Lung (tissue), 12 donors: ENCODE data around the gene TENM3. TPM values are rescaled to one million over a fixed set of nuclear protein-coding genes. Genes with fewer than 3 reads are reported as not detected.

Experiments
- ATAC-seq: fragments of 200-7000 bp; cut with Tn5 transposase; one replicate; pipeline ENCODE4 v1.9.1; 2020; ENCODE audit warnings: moderate number of reproducible peaks; ENCODE audit not compliant: insufficient read depth, low FRiP score
- DNase-seq, 3 donors: peaks; one replicate each; pipeline ENCODE4 v3.0.0-alpha.2; 2013 to 2017
- H3K27ac ChIP-seq, 2 donors: one replicate each; pipeline ENCODE4 v1.5.1; 2013; ENCODE audit warnings: mild to moderate bottlenecking in 2 of 2, moderate library complexity in 2 of 2, control low read depth in 1 of 2, inconsistent platforms in 1 of 2, low read depth in 1 of 2, low read length in 1 of 2
- H3K27me3 ChIP-seq, 3 donors: one replicate each; pipeline ENCODE4 v1.5.1; 2013; ENCODE audit warnings: low read length in 2 of 3; ENCODE audit not compliant: control insufficient read depth in 3 of 3, insufficient read depth in 3 of 3
- H3K36me3 ChIP-seq, 4 donors: one replicate each; pipeline ENCODE4 v1.5.1; 2013; ENCODE audit warnings: low read length in 4 of 4, mild to moderate bottlenecking in 1 of 4, moderate library complexity in 1 of 4; ENCODE audit not compliant: control insufficient read depth in 4 of 4, insufficient read depth in 4 of 4
- H3K4me1 ChIP-seq, 5 donors: one replicate each; pipeline ENCODE4 v1.5.1; 2013; ENCODE audit warnings: low read length in 5 of 5, mild to moderate bottlenecking in 2 of 5, moderate library complexity in 1 of 5; ENCODE audit not compliant: control insufficient read depth in 5 of 5, insufficient read depth in 5 of 5
- H3K4me3 ChIP-seq: one replicate; pipeline ENCODE4 v1.5.1; 2013; ENCODE audit warnings: mild to moderate bottlenecking, control low read depth, moderate library complexity
- H3K9ac ChIP-seq, 2 donors: one replicate each; pipeline ENCODE4 v1.5.1; 2013; ENCODE audit warnings: low read length in 2 of 2, control low read depth in 1 of 2; ENCODE audit not compliant: insufficient read depth in 1 of 2
- H3K9me3 ChIP-seq, 4 donors: one replicate each; pipeline ENCODE4 v1.5.1; 2013; ENCODE audit warnings: low read length in 3 of 4, mild to moderate bottlenecking in 1 of 4, moderate library complexity in 1 of 4; ENCODE audit not compliant: control insufficient read depth in 4 of 4, insufficient read depth in 3 of 4
- CTCF ChIP-seq: IDR thresholded peaks from 2 replicates; pipeline ENCODE4 v1.5.1; 2012; ENCODE audit warnings: mild to moderate bottlenecking; ENCODE audit errors: control extremely low read depth, extremely low read depth
- WGBS, 2 donors: extraction: QIAGEN DNeasy Blood & Tissue Kit; methylation state at CpG; one replicate each; pipeline ENCODE4 v1.1.7; 2013; 5-methylcytosine and 5-hydroxymethylcytosine counted together
- polyA plus RNA-seq, 2 donors: library from polyadenylated mRNA; stranded (reverse); fragments of 200-250 nt; gene quantifications; one replicate each; pipeline ENCODE4 v1.2.1, GENCODE V29; 2013
- total RNA-seq, 2 donors: library from RNA; depleted of rRNA in 1 of 2; stranded (reverse); fragments of >200 nt in 1 of 2; gene quantifications; one replicate each; pipeline ENCODE4 v1.2.1, GENCODE V29; 2014 to 2021
- donor health status: control.
- donor health status: control.
- donor health status: Bipolar disorder and iron deficiency.
- donor health status: healthy.
- donor health status: DM: yes; HTN: yes; CAD: no.

TENM3 gene
- total and polyA plus RNA-seq, 4 donors = 0.14 to 5.3 (median 2.2) TPM

GRCh38 chr4:182231496-182231895, 11.7 kb upstream of the TENM3 start:
- H3K4me3 ChIP-seq = no peak overlapping the region
- no peaks in the 10 kb centered on the region for H3K36me3 ChIP-seq
- peaks cover 0 to 39% (median 0%) of the 10 kb centered on the region in 5 donors for H3K4me1 ChIP-seq
- no peak for DNase-seq
- H3K9me3 ChIP-seq = no peaks in the 10 kb centered on the region
- no peak for TF ChIP-seq CTCF
- H3K9ac ChIP-seq = no peak overlapping the region
- peaks cover 0 to 36% (median 0%) of the 10 kb centered on the region in 3 donors for H3K27me3 ChIP-seq
- no peak for ATAC-seq
- no peak overlapping the region for H3K27ac ChIP-seq
- 69 to 78% methylated on average over 5 of the region's 5 CpGs for WGBS, 2 donors

- ATAC-seq (no peak), DNase-seq (no peak)
- no peak for TF ChIP-seq CTCF
- Histone ChIP-seq H3K4me1 (peaks cover 0 to 39% (median 0%) of the 10 kb centered on the region in 5 donors), H3K27me3 (peaks cover 0 to 28% (median 0%) of the 10 kb centered on the region in 3 donors), H3K9me3 (no peaks in the 10 kb centered on the region), H3K27ac (no peak overlapping the region), H3K9ac (no peak overlapping the region), H3K4me3 (no peak overlapping the region), H3K36me3 (no peaks in the 10 kb centered on the region)
- WGBS, 2 donors = 79 to 90% methylated on average over 12 of the region's 12 CpGs
These were observed 9.7 kb upstream of the TENM3 start for GRCh38 chr4:182233310-182234090.

GRCh38 chr4:182235021-182235795, 8.0 kb upstream of the TENM3 start:
- H3K4me3 ChIP-seq = no peak overlapping the region
- ATAC-seq (no peak), DNase-seq (peak in 1 of 3 donors; percentile 50)
- H3K9ac ChIP-seq = no peak overlapping the region
- peaks cover 0 to 35% (median 0%) of the 10 kb centered on the region in 5 donors for H3K4me1 ChIP-seq
- H3K9me3 ChIP-seq = no peaks in the 10 kb centered on the region
- no peak overlapping the region for H3K27ac ChIP-seq
- 65 to 84% methylated on average over 11 of the region's 11 CpGs for WGBS, 2 donors
- peaks cover 0 to 32% (median 0%) of the 10 kb centered on the region in 3 donors for H3K27me3 ChIP-seq
- no peaks in the 10 kb centered on the region for H3K36me3 ChIP-seq
- no peak for TF ChIP-seq CTCF
